GM19240 (cell line): ENCODE measurements around the gene TMEM183A.

ENCODE experiments used
- DNase-seq: peaks from one replicate; pipeline ENCODE4 v3.0.0; 2011; ENCODE audit warnings: low spot score; ENCODE audit not compliant: insufficient read length

Gene TMEM183A

GRCh38 chr1:203045821-203046594, 38.8 kb downstream of the TMEM183A start:
- no peak for DNase-seq

- no peak for DNase-seq
These were observed 39.9 kb downstream of the TMEM183A start for GRCh38 chr1:203046984-203047630.

GRCh38 chr1:203048086-203048485, 40.9 kb downstream of the TMEM183A start:
- DNase-seq, result no peak

GRCh38 chr1:203048555-203049051, 41.4 kb downstream of the TMEM183A start:
- DNase-seq, result no peak

GRCh38 chr1:203049077-203049476, 41.9 kb downstream of the TMEM183A start:
- no peak for DNase-seq

GRCh38 chr1:203049576-203050180, 42.5 kb downstream of the TMEM183A start:
- no peak for DNase-seq

GRCh38 chr1:203050826-203051225, 43.7 kb downstream of the TMEM183A start:
- DNase-seq, result no peak

GRCh38 chr1:203051841-203052324, 44.7 kb downstream of the TMEM183A start:
- DNase-seq, result no peak

- no peak for DNase-seq
These were observed 45.4 kb downstream of the TMEM183A start for GRCh38 chr1:203052601-203053000.

GRCh38 chr1:203054184-203054583, 47.0 kb downstream of the TMEM183A start:
- DNase-seq, result no peak

GRCh38 chr1:203054642-203055041, 47.5 kb downstream of the TMEM183A start:
- no peak for DNase-seq

GRCh38 chr1:203055161-203055799, 48.1 kb downstream of the TMEM183A start:
- DNase-seq, result no peak

GRCh38 chr1:203056012-203056411, 48.8 kb downstream of the TMEM183A start:
- no peak for DNase-seq

- DNase-seq, result no peak
These were observed 49.3 kb downstream of the TMEM183A start for GRCh38 chr1:203056516-203056915.

- DNase-seq, result no peak
These were observed 50.9 kb downstream of the TMEM183A start for GRCh38 chr1:203057911-203058675.

GRCh38 chr1:203058676-203058935, 51.4 kb downstream of the TMEM183A start:
- DNase-seq, result no peak

- DNase-seq, result no peak
These were observed 52.3 kb downstream of the TMEM183A start for GRCh38 chr1:203059485-203059884.

- DNase-seq, result no peak
These were observed 52.9 kb downstream of the TMEM183A start for GRCh38 chr1:203060115-203060514.

- no peak for DNase-seq
These were observed 56.1 kb downstream of the TMEM183A start for GRCh38 chr1:203063287-203063686.

- no peak for DNase-seq
These were observed 58.0 kb downstream of the TMEM183A start for GRCh38 chr1:203065191-203065590.

- no peak for DNase-seq
These were observed 58.8 kb downstream of the TMEM183A start for GRCh38 chr1:203065986-203066385.
